ENCODE measurements around the gene SV2C.

- TF ChIP-seq ARID3A (IDR thresholded peaks at IDR 0.05; ENCODE audit: low read depth, low read length) (no peak), BCL3 (CRISPR knock-in tag; IDR thresholded peaks at IDR 0.05) (no peak), ATF3 (CRISPR knock-in tag; IDR thresholded peaks at IDR 0.05) (no peak), POGZ (CRISPR knock-in tag; IDR thresholded peaks at IDR 0.05) (no peak), CREB1 (IDR thresholded peaks at IDR 0.05) (no peak), CREB1 (CRISPR knock-in tag; IDR thresholded peaks at IDR 0.05) (no peak), PTBP1 (IDR thresholded peaks at IDR 0.05; ENCODE audit: low read depth, low read length, poor library complexity, severe bottlenecking) (no peak)
Observed at GRCh38 chr5:76380346-76381066, 297.3 kb downstream of the SV2C start.
